ENCODE data around the gene MEG3. TPM values are rescaled to one million over a fixed set of nuclear protein-coding genes. Genes with fewer than 3 reads are reported as not detected.

MEG3 gene
- total and polyA plus RNA-seq, 2 of the 8 experiments (the other 6 are each of a cell fraction or from before 2014, with no cell fraction given), result 0.17 to 1.1 TPM

- H3K14ac ChIP-seq (ENCODE audit: insufficient read length), result no peak overlapping the region
- H2AFZ ChIP-seq (ENCODE audit: low read length), result no peak overlapping the region
- ChIA-PET CTCF (ENCODE audit: partially characterized antibody) (interaction anchor here (2.3 kb wide), 1 partner anchor 17 kb away, joined by 6 read pairs; no protein-coding TSS in a partner anchor), POLR2A (ENCODE audit: partially characterized antibody) (no interaction called here)
- no peak overlapping the region for H4K8ac ChIP-seq (ENCODE audit: extremely low read depth, insufficient read depth, low read length)
- no peaks in the 10 kb centered on the region for H3K79me2 ChIP-seq (ENCODE audit: control insufficient read depth in 1 of 2, insufficient read depth in 2 of 2, low read length in 2 of 2)
- H3K4me2 ChIP-seq (ENCODE audit: insufficient read depth in 1 of 2, low read depth in 2 of 2, low read length in 2 of 2), result no peak overlapping the region
- H3K56ac ChIP-seq (replicated peaks; ENCODE audit: insufficient read length, low read depth, low read length), result no peak overlapping the region
- H4K5ac ChIP-seq (ENCODE audit: insufficient read length, low read depth, low read length), result no peak overlapping the region
- no peak overlapping the region for H2BK5ac ChIP-seq (ENCODE audit: low read depth, low read length)
- no peak overlapping the region for H2BK120ac ChIP-seq (replicated peaks; ENCODE audit: low read depth, low read length)
- FAIRE-seq (no peak), DNase-seq (ENCODE audit: low read depth in 1 of 2, low spot score in 2 of 2) (no peak)
- no peaks in the 10 kb centered on the region for H4K20me1 ChIP-seq (replicated peaks in 1 of 2; ENCODE audit: control insufficient read depth in 1 of 2, insufficient read depth in 2 of 2, low read length in 2 of 2)
- no peaks in the 10 kb centered on the region; a peak in 1 of 8 replicates for H3K36me3 ChIP-seq (ENCODE audit: control insufficient read depth in 2 of 4, insufficient read depth in 4 of 4, low read length in 3 of 4)
- no peak overlapping the region for H4K91ac ChIP-seq (replicated peaks; ENCODE audit: insufficient read length, low read length)
- no peaks in the 10 kb centered on the region for H3K79me1 ChIP-seq (ENCODE audit: low read depth, low read length)
- no peak for TF ChIP-seq ATF2 (IDR thresholded peaks at IDR 0.05; ENCODE audit: low read length)
- no peak for TF ChIP-seq POU5F1 (IDR thresholded peaks at IDR 0.05; ENCODE audit: low read depth, low read length)
- TF ChIP-seq SIX5 (IDR thresholded peaks at IDR 0.05; ENCODE audit: low read depth, low read length), result no peak
- TF ChIP-seq TBP (IDR thresholded peaks at IDR 0.05; ENCODE audit: low read depth, low read length), result no peak
- no peak for TF ChIP-seq EZH2 (IDR thresholded peaks at IDR 0.05; ENCODE audit: low read depth, low read length, severe bottlenecking)
- H2BK20ac ChIP-seq (ENCODE audit: low read length), result no peak overlapping the region
- no peak overlapping the region for H2BK15ac ChIP-seq (ENCODE audit: low read length)
- H3K18ac ChIP-seq (ENCODE audit: extremely low read depth, low read length), result no peak overlapping the region
- no peak overlapping the region for H3K23ac ChIP-seq (ENCODE audit: insufficient read length)
- H3K9ac ChIP-seq (replicated peaks in 1 of 4; ENCODE audit: extremely low read depth in 1 of 4, low read depth in 3 of 4, low read length in 3 of 4), result no peak overlapping the region
- H3K9me3 ChIP-seq (ENCODE audit: insufficient read depth in 2 of 2, low read depth in 1 of 2, low read length in 1 of 2), result peaks cover 0 to 15% of the 10 kb centered on the region in 2 experiments; a peak in 1 of 4 replicates
- 93% methylated on average over 11 of the region's 11 CpGs; no CpG with 5 or more reads in 1 of the 2 experiments for WGBS, 2 experiments (ENCODE audit: extremely low coverage in 1 of 2, insufficient coverage in 1 of 2, insufficient read length in 1 of 2, insufficient replicate concordance in 2 of 2, low coverage in 1 of 2, low lambda C conversion rate in 2 of 2, missing lambda C conversion rate in 1 of 2)
- no peak overlapping the region for H3K27ac ChIP-seq (ENCODE audit: low read depth, low read length)
- H2BK12ac ChIP-seq (ENCODE audit: low read depth, low read length), result no peak overlapping the region
- H3K4me1 ChIP-seq (replicated peaks in 1 of 4; ENCODE audit: control insufficient read depth in 3 of 4, insufficient read depth in 4 of 4, low read length in 3 of 4), result peaks cover 0 to 3% (median 0%) of the 10 kb centered on the region in 4 experiments; a peak in 1 of 7 replicates
- no peaks in the 10 kb centered on the region for H3K23me2 ChIP-seq (ENCODE audit: low read depth, low read length)
- no peak overlapping the region for H2AK5ac ChIP-seq (ENCODE audit: low read depth, low read length)
- H3K4ac ChIP-seq (replicated peaks; ENCODE audit: insufficient read length, low read depth, low read length), result no peak overlapping the region
- H3K4me3 ChIP-seq (ENCODE audit: extremely low read depth in 1 of 4, insufficient read depth in 2 of 4, low read depth in 3 of 4, low read length in 4 of 4), result no peak overlapping the region
- H3K27me3 ChIP-seq (replicated peaks in 1 of 4; ENCODE audit: control insufficient read depth in 3 of 4, extremely low read depth in 1 of 4, insufficient read depth in 3 of 4, low read length in 3 of 4), result no peaks in the 10 kb centered on the region; a peak in 2 of 7 replicates
These were observed 57.8 kb downstream of the MEG3 start for GRCh38 chr14:100883789-100884101.

Measured in H1 (cell line).